Muscle of back (tissue), 13 donors: ENCODE data around the gene TTLL4. TPM values are rescaled to one million over a fixed set of nuclear protein-coding genes. Genes with fewer than 3 reads are reported as not detected.

ENCODE experiments used
- DNase-seq, 3 donors: peaks; one replicate each; pipeline versions ENCODE4 v3.0.0 to v3.0.0-alpha.2; 2013
- long read RNA-seq, 9 donors: transcript quantifications; one replicate each; lab custom pipeline, GENCODE V29; 2026
- polyA plus RNA-seq, 10 donors: library from polyadenylated mRNA; unstranded; fragments of 120-200 nt; gene quantifications; one replicate each; pipeline ENCODE4 v1.2.1, GENCODE V29; 2013; ENCODE audit not compliant: insufficient read length in 10 of 10

Gene TTLL4
- polyA plus RNA-seq: 10 to 100 TPM; 18.0 to 41.0 (median 24.0) TPM
- long read RNA-seq, donor 1: 0 reads
- long read RNA-seq, donor 2, full-length matches to known transcripts: 2 of 2 reads
- long read RNA-seq, donor 2, partial matches to known transcripts: 0 of 2 reads
- long read RNA-seq, donor 2, other reads (novel, unspliced or antisense): 0 of 2 reads
- long read RNA-seq, donor 3: 0 reads
- long read RNA-seq, donor 4, partial matches to known transcripts: 5 of 5 reads
- long read RNA-seq, donor 4, other reads (novel, unspliced or antisense): 0 of 5 reads
- long read RNA-seq, donor 5, partial matches to known transcripts: 9 of 11 reads
- long read RNA-seq, donor 5, other reads (novel, unspliced or antisense): 0 of 11 reads
- long read RNA-seq, donor 6, full-length matches to known transcripts: 1 of 8 reads
- long read RNA-seq, donor 6, partial matches to known transcripts: 7 of 8 reads
- long read RNA-seq, donor 6, other reads (novel, unspliced or antisense): 0 of 8 reads
- long read RNA-seq, donor 7, partial matches to known transcripts: 8 of 12 reads
- long read RNA-seq, donor 7, other reads (novel, unspliced or antisense): 0 of 12 reads
- long read RNA-seq, donor 8: 0 reads
- long read RNA-seq, donor 9: 0 reads

- peak; percentile 97 to 98 (median 98) for DNase-seq
Observed at GRCh38 chr2:218710687-218711549, at the start of gene TTLL4. Gene TTLL4 (plus strand): TSS chr2:218710835. CDS start chr2:218737677, 26,842 bp downstream.

GRCh38 chr2:218662377-218662776 is 48.3 kb upstream of the TTLL4 start:
- DNase-seq: no peak

- no peak for DNase-seq
Observed at GRCh38 chr2:218662827-218663226, 47.8 kb upstream of the TTLL4 start.

GRCh38 chr2:218663901-218664300 is 46.7 kb upstream of the TTLL4 start:
- DNase-seq: no peak

- no peak for DNase-seq
Observed at GRCh38 chr2:218664653-218665052, 46.0 kb upstream of the TTLL4 start.

GRCh38 chr2:218671097-218671653 is 39.5 kb upstream of the TTLL4 start:
- DNase-seq: no peak

GRCh38 chr2:218671654-218672566 is 38.7 kb upstream of the TTLL4 start, which contains the start of the genes RNF25 and STK36:
Gene RNF25 (minus strand): TSS chr2:218672002. CDS start chr2:218671970, 32 bp downstream.
Gene STK36 (plus strand): TSS chr2:218672086. CDS start chr2:218672830, 744 bp downstream.
- DNase-seq: peak; percentile 89 to 96 (median 91)

- DNase-seq: no peak
Observed at GRCh38 chr2:218679119-218679518, 31.5 kb upstream of the TTLL4 start.

GRCh38 chr2:218680061-218680460 is 30.6 kb upstream of the TTLL4 start:
- no peak for DNase-seq

GRCh38 chr2:218687400-218688060 is 23.1 kb upstream of the TTLL4 start:
- DNase-seq: peak; percentile 58 to 86 (median 83)

- peak in 2 of 3 donors; percentile 29 to 44 for DNase-seq
Observed at GRCh38 chr2:218691234-218691633, 19.4 kb upstream of the TTLL4 start.

- no peak for DNase-seq
Observed at GRCh38 chr2:218694405-218695145, 16.1 kb upstream of the TTLL4 start.

GRCh38 chr2:218698885-218699284 is 11.8 kb upstream of the TTLL4 start:
- DNase-seq: no peak

GRCh38 chr2:218701806-218702205 is 8.8 kb upstream of the TTLL4 start:
- no peak for DNase-seq

GRCh38 chr2:218703341-218703740 is 7.3 kb upstream of the TTLL4 start:
- no peak for DNase-seq

- no peak for DNase-seq
Observed at GRCh38 chr2:218708086-218708485, 2.5 kb upstream of the TTLL4 start.

GRCh38 chr2:218709908-218710307 is 727 bp upstream of the TTLL4 start:
- DNase-seq: peak in 1 of 3 donors; percentile 13

GRCh38 chr2:218710334-218710686 is 325 bp upstream of the TTLL4 start:
- DNase-seq: no peak

- peak in 1 of 3 donors; percentile 28 for DNase-seq
Observed at GRCh38 chr2:218711550-218711929, 905 bp downstream of the TTLL4 start.
